Neural cell (in vitro differentiated cells): ENCODE measurements around the gene SDK1.

Experiments used
- CTCF ChIP-seq: fragments of 450-650 bp; IDR thresholded peaks from 2 replicates; pipeline ENCODE4 v1.5.1; 2014; ENCODE audit warnings: antibody characterized with exemption, mild to moderate bottlenecking, moderate library complexity; ENCODE audit not compliant: poor library complexity, severe bottlenecking
- EP300 ChIP-seq: fragments of 450-650 bp; conservative IDR thresholded peaks from 2 replicates; pipeline ENCODE4 v1.6.1; 2014; ENCODE audit warnings: antibody characterized with exemption, mild to moderate bottlenecking, moderate library complexity; ENCODE audit not compliant: poor library complexity, severe bottlenecking
- EZH2 ChIP-seq: fragments of 200-600, 300-800 bp; shearing (Covaris generic), sonication (generic); IDR thresholded peaks from 2 replicates; pipeline ENCODE4 v1.6.1; 2014; ENCODE audit warnings: antibody characterized with exemption, low read length, borderline replicate concordance, mild to moderate bottlenecking; ENCODE audit not compliant: insufficient read depth, poor library complexity, severe bottlenecking
- POLR2AphosphoS5 ChIP-seq: IDR thresholded peaks from 2 replicates; pipeline ENCODE4 v1.6.1; 2012
- RAD21 ChIP-seq: fragments of 450-650 bp; conservative IDR thresholded peaks from 2 replicates; pipeline ENCODE4 v1.6.1; 2014; ENCODE audit warnings: antibody characterized with exemption, mild to moderate bottlenecking, moderate library complexity
- REST ChIP-seq: IDR thresholded peaks from 2 replicates; pipeline ENCODE4 v1.6.1; 2012; ENCODE audit warnings: borderline replicate concordance
- TAF1 ChIP-seq: IDR thresholded peaks from 2 replicates; pipeline ENCODE4 v1.6.1; 2012; ENCODE audit warnings: low read depth

- TF ChIP-seq CTCF, result no peak
- no peak for TF ChIP-seq EP300
- TF ChIP-seq REST, result no peak
- no peak for TF ChIP-seq RAD21
- no peak for TF ChIP-seq EZH2
- TF ChIP-seq POLR2AphosphoS5, result no peak
- TF ChIP-seq TAF1, result no peak
Observed at GRCh38 chr7:3336042-3336665, 35.1 kb downstream of the SDK1 start.
